Panc1 (cell line): ENCODE results near the gene SLC36A3.

Source experiments
- POLR2AphosphoS5 ChIP-seq: IDR thresholded peaks from 2 replicates; pipeline ENCODE4 v1.6.1; 2012; ENCODE audit warnings: mild to moderate bottlenecking, low read depth, low read length, moderate library complexity
- TCF7L2 ChIP-seq: IDR thresholded peaks from 2 replicates; pipeline ENCODE4 v1.6.1; 2011; ENCODE audit warnings: mild to moderate bottlenecking, low read depth, low read length, inconsistent platforms
- TF ChIP-seq, protein P1 (sequence below): fragments of 450-650 bp; IDR thresholded peaks from 2 replicates; pipeline ENCODE4 v1.5.1; 2017; ENCODE audit warnings: mild to moderate bottlenecking

DNA sequence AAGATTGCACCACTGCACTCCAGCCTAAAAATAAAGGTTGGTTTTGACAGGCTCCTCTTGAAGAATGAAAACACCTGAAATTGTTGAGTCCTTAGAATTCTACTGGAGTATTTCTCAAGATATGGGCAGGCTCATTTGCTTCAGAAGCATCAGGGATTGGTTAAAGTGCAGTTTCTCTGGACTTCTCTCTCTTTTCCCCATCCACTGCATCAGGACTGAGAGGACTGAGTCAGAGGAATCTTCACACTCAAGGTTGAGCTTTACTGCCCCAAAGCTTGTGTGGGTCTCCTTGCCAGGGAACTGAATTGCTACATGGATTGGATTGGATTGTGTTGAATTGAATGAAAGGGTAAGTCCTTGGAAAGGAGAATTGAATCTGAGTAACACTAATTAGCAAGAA, 72.2 kb downstream of the SLC36A3 start:
- TF ChIP-seq, protein P1, sequence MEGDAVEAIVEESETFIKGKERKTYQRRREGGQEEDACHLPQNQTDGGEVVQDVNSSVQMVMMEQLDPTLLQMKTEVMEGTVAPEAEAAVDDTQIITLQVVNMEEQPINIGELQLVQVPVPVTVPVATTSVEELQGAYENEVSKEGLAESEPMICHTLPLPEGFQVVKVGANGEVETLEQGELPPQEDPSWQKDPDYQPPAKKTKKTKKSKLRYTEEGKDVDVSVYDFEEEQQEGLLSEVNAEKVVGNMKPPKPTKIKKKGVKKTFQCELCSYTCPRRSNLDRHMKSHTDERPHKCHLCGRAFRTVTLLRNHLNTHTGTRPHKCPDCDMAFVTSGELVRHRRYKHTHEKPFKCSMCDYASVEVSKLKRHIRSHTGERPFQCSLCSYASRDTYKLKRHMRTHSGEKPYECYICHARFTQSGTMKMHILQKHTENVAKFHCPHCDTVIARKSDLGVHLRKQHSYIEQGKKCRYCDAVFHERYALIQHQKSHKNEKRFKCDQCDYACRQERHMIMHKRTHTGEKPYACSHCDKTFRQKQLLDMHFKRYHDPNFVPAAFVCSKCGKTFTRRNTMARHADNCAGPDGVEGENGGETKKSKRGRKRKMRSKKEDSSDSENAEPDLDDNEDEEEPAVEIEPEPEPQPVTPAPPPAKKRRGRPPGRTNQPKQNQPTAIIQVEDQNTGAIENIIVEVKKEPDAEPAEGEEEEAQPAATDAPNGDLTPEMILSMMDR, result no peak
- TF ChIP-seq POLR2AphosphoS5, result no peak
- no peak for TF ChIP-seq TCF7L2
